MCF 10A (cell line): ENCODE results near the gene KLHL30. TPM values are rescaled to one million over a fixed set of nuclear protein-coding genes. Genes with fewer than 3 reads are reported as not detected.

Experiments used
- BruUV-seq: library from RNA; stranded (reverse); fragments of 400-500 nt; replicated peaks from 2 replicates; lab custom pipeline; 2021; lab: Mats Ljungman, UMichigan
- CTCF ChIA-PET: fragments of 300-600 bp; sonication (Branson Sonifier 250); formaldehyde crosslinking; extraction: SDS; loops from one replicate; lab custom pipeline; 2021; ENCODE audit warnings: antibody characterized with exemption, inconsistent platforms; lab: Yijun Ruan, JAX
- POLR2A ChIA-PET: fragments of 300-600, 350-650 bp; sonication (Branson Sonifier 250); formaldehyde crosslinking; extraction: SDS; loops from one replicate; lab custom pipeline; 2020; ENCODE audit warnings: antibody characterized with exemption, inconsistent platforms; lab: Yijun Ruan, JAX
- DNase-seq: peaks from one replicate; pipeline ENCODE4 v3.0.0-alpha.2; 2018; ENCODE audit not compliant: unreplicated experiment
- H3K27ac Mint-ChIP-seq: one replicate; pipeline ENCODE4 v1.8.0; 2022; ENCODE audit warnings: mild to moderate bottlenecking, low read depth, mixed read lengths; ENCODE audit not compliant: unreplicated experiment
- H3K27me3 Mint-ChIP-seq: one replicate; pipeline ENCODE4 v1.8.0; 2022; ENCODE audit warnings: mixed read lengths; ENCODE audit not compliant: insufficient read depth, unreplicated experiment
- H3K36me3 Mint-ChIP-seq: one replicate; pipeline ENCODE4 v1.8.0; 2022; ENCODE audit warnings: mild to moderate bottlenecking, moderate library complexity, mixed read lengths; ENCODE audit not compliant: insufficient read depth, unreplicated experiment
- H3K4me1 Mint-ChIP-seq: one replicate; pipeline ENCODE4 v1.8.0; 2022; ENCODE audit warnings: mixed read lengths; ENCODE audit not compliant: insufficient read depth, unreplicated experiment
- H3K4me3 Mint-ChIP-seq: one replicate; pipeline ENCODE4 v1.8.0; 2022; ENCODE audit warnings: mild to moderate bottlenecking, moderate library complexity, mixed read lengths; ENCODE audit not compliant: unreplicated experiment
- H3K9me3 Mint-ChIP-seq: one replicate; pipeline ENCODE4 v1.8.0; 2022; ENCODE audit warnings: mixed read lengths; ENCODE audit not compliant: unreplicated experiment
- intact Hi-C: fragments of 100-400 bp; cut with micrococcal nuclease; formaldehyde crosslinking; loops from 2 replicates; pipeline ENCODE4 v1.14.1; 2022
- total RNA-seq: library from RNA; stranded (reverse); gene quantifications from 2 replicates; pipeline ENCODE4 v1.2.3, GENCODE V29; 2022
- TF ChIP-seq, protein P1 (sequence below): fragments of 200-600 bp; IDR thresholded peaks from one replicate; pipeline ENCODE4 v1.8.0; 2022; ENCODE audit warnings: antibody characterized with exemption, mild to moderate bottlenecking; ENCODE audit not compliant: unreplicated experiment

Gene KLHL30
- total RNA-seq, 1 experiment from 2014 or later = 0.35 TPM

DNA sequence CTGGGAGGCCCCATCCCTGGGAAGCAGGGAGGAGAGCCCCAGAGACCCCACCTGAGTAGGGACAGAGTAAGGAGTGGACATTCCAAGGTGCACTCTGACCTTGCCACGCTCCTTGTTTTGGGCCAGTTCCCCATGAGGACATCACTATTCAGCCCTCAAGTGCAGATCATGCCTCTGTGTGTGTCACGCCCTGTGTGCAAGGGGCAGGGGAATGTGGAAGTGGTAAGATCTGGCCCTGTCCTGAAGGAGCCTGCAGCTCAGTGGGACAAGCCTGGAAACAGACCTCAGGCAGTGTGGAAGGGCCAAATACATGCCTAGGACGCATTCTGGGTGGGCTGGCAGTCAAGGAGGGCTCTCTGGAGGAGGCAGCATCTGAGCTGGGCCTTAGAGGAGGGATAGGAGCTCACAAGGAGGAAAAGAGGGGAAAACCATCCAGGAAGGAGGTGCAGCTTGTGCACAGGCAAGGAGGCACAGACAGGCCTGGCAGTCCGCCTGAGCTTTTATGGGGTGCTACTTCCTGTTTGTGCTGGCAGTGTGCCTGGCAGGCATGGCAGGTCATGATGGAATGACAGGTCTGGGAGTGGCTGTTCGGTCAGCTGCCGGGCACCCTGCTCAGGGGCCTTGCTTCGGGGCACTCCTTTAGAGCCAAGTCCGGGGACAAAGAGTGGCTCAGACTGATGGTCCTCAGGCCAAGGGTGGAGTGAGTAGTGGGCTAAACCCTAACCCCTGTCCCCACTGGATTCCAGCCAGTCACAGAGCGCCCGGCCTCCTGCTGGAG is 3.3 kb downstream of the KLHL30 start:
- ChIA-PET CTCF (no interaction called here), POLR2A (interaction anchor here (0.6 to 1.3 kb wide), 4 partner anchors 28 to 853 kb away, joined by 3 to 5 read pairs (median 3); no protein-coding TSS in a partner anchor)
- peak; percentile 94 for DNase-seq
- Mint-ChIP-seq H3K27ac (peak overlapping the region; percentile 47), H3K27me3 (no peaks in the 10 kb centered on the region), H3K36me3 (no peaks in the 10 kb centered on the region), H3K9me3 (no peaks in the 10 kb centered on the region), H3K4me3 (peak overlapping the region; percentile 50), H3K4me1 (peaks cover 26% of the 10 kb centered on the region)
- intact Hi-C loops = no loop called here
- TF ChIP-seq, protein P1, sequence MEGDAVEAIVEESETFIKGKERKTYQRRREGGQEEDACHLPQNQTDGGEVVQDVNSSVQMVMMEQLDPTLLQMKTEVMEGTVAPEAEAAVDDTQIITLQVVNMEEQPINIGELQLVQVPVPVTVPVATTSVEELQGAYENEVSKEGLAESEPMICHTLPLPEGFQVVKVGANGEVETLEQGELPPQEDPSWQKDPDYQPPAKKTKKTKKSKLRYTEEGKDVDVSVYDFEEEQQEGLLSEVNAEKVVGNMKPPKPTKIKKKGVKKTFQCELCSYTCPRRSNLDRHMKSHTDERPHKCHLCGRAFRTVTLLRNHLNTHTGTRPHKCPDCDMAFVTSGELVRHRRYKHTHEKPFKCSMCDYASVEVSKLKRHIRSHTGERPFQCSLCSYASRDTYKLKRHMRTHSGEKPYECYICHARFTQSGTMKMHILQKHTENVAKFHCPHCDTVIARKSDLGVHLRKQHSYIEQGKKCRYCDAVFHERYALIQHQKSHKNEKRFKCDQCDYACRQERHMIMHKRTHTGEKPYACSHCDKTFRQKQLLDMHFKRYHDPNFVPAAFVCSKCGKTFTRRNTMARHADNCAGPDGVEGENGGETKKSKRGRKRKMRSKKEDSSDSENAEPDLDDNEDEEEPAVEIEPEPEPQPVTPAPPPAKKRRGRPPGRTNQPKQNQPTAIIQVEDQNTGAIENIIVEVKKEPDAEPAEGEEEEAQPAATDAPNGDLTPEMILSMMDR = no peak
- BruUV-seq = no TSS peak

DNA sequence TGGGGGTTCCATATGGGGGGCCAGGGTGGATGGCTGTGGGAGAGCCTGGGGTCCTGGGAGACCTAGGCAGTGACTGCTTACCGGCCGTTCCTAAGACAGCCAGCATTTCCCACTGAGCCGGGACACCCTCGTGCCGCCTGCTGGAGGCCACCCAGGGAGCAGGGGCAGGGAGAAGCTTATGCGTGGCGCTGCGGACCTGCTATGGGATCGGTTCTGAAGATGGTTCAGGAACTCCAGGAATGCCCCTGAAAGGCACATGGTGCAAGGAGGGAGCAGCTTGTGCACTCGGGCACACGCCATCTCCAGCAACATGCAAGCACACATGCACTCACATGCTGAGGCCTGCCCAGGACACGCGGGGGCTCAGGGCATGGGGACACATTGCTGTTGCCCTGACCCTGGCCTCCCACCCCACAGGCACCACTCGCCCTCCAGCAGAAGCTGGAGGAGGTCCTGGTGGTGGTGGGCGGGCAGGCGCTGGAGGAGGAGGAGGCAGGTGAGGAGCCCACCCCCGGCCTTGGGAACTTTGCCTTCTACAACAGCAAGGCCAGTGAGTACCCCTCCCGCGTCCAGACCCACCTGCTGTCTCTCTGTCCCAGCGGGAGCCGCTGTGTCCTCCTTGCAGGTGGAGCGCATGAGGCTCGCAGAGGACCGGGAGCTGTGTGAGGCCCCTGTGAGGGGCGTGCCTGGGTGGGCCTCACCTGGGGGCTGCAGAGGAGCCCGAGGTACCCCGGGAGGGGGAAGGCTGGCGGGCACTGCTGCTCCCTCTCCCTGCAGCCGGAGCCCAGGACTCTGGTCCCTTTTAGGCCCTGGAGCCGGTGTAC is 4.1 kb downstream of the KLHL30 start:
- intact Hi-C loops = no loop called here
- ChIA-PET POLR2A (interaction anchor here (1.3 kb wide), 1 partner anchor 27 kb away, joined by 5 read pairs; no protein-coding TSS in a partner anchor), CTCF (no interaction called here)
- no peaks in the 10 kb centered on the region for H3K36me3 Mint-ChIP-seq
- no peaks in the 10 kb centered on the region for H3K27me3 Mint-ChIP-seq
- peak overlapping the region; percentile 47 for H3K27ac Mint-ChIP-seq
- no TSS peak for BruUV-seq
- peak overlapping the region; percentile 50 for H3K4me3 Mint-ChIP-seq
- peaks cover 22% of the 10 kb centered on the region for H3K4me1 Mint-ChIP-seq
- peak; percentile 51 for DNase-seq
- H3K9me3 Mint-ChIP-seq = no peaks in the 10 kb centered on the region
- TF ChIP-seq, protein P1 = no peak

DNA sequence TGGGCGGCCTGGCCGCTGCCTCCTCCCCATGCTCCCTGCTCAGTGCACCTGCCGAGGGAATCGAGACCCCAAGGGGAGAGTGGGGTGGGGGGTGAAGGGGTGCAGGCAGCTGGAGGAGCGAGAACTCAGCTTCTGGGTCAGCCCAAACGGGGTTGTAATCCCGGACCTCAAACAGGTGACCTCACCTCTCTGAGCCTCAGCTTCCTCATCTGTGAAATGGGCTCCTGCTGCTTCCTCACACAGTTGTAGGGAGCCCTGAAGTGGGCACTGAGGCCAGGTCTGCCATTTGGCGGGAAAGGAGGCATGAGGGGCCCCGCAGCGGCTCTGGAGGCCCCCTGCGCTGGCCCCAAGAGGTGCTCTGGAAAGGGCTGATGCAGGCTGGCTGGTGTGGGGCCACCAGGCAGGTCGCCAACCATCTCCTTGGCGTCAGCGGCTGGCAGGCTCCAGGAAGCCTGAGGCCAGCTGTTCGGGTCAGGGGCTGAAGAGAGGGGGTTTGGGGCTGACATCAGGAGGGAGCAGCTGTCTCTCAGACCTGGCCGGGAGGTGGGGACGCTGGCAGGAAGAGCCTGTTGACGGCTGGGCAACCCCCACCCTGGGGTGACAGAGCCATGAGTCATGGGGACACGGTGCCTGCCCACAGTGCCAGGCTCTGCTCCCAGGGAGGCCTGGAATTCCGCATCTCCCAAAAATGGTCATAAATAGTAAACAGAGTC is 4.9 kb downstream of the KLHL30 start:
- TF ChIP-seq, protein P1 = no peak
- DNase-seq = peak; percentile 79
- peak overlapping the region; percentile 44 for H3K27ac Mint-ChIP-seq
- intact Hi-C loops = no loop called here
- BruUV-seq = no TSS peak
- H3K9me3 Mint-ChIP-seq = no peaks in the 10 kb centered on the region
- H3K36me3 Mint-ChIP-seq = no peaks in the 10 kb centered on the region
- ChIA-PET CTCF (interaction anchor here (0.6 to 0.9 kb wide), 2 partner anchors 145 to 220 kb away, joined by 3 to 4 read pairs; no protein-coding TSS in a partner anchor), POLR2A (interaction anchor here (0.9 kb wide), 1 partner anchor 83 kb away, joined by 3 read pairs; the partner anchor contains the start of gene SCLY)
- peaks cover 20% of the 10 kb centered on the region for H3K4me1 Mint-ChIP-seq
- no peaks in the 10 kb centered on the region for H3K27me3 Mint-ChIP-seq
- H3K4me3 Mint-ChIP-seq = no peak overlapping the region
